ENCODE results near the gene RUBCN.

RUBCN gene

DNA sequence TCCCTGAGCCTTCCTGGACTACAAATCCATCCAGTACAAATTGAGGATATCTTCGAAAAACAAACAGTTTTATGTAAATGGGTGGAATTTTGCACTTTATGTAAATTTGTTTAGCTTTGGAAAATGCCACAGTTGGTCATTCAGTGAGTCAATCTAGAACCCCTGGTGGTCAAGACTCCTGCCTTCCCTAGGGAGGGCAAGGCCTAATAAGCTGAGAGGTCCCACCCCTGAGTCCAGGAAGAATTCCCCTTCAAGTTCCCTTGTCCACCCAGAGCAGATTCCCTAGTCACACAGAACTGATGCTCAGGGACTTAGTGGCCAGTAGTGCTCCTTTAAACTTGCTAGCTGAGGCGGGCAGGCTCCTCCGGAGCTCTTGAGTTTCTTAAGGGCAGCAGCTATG lies 6.1 kb upstream of the RUBCN start:
- Histone ChIP-seq H2AFZ (ENCODE audit: low read depth) (no peak overlapping the region), H3K79me2 (ENCODE audit: insufficient read depth, low read depth) (no peaks in the 10 kb centered on the region), H3K27me3 (ENCODE audit: insufficient read depth, low read depth) (no peaks in the 10 kb centered on the region), H3K36me3 (ENCODE audit: insufficient read depth) (no peaks in the 10 kb centered on the region), H3K4me1 (ENCODE audit: low read depth, poor library complexity, severe bottlenecking) (peaks cover 9% of the 10 kb centered on the region), H4K20me1 (ENCODE audit: insufficient read depth) (no peaks in the 10 kb centered on the region), H3K4me3 (IDR thresholded peaks at IDR 0.05; ENCODE audit: insufficient read depth, low read depth, low read length) (no peak overlapping the region), H3K4me2 (no peak overlapping the region), H3K27ac (no peak overlapping the region), H3K9ac (no peak overlapping the region)
- TF ChIP-seq, protein P1, sequence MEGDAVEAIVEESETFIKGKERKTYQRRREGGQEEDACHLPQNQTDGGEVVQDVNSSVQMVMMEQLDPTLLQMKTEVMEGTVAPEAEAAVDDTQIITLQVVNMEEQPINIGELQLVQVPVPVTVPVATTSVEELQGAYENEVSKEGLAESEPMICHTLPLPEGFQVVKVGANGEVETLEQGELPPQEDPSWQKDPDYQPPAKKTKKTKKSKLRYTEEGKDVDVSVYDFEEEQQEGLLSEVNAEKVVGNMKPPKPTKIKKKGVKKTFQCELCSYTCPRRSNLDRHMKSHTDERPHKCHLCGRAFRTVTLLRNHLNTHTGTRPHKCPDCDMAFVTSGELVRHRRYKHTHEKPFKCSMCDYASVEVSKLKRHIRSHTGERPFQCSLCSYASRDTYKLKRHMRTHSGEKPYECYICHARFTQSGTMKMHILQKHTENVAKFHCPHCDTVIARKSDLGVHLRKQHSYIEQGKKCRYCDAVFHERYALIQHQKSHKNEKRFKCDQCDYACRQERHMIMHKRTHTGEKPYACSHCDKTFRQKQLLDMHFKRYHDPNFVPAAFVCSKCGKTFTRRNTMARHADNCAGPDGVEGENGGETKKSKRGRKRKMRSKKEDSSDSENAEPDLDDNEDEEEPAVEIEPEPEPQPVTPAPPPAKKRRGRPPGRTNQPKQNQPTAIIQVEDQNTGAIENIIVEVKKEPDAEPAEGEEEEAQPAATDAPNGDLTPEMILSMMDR (conservative IDR thresholded peaks at IDR 0.05; ENCODE audit: low read depth, low read length) = no peak

DNA sequence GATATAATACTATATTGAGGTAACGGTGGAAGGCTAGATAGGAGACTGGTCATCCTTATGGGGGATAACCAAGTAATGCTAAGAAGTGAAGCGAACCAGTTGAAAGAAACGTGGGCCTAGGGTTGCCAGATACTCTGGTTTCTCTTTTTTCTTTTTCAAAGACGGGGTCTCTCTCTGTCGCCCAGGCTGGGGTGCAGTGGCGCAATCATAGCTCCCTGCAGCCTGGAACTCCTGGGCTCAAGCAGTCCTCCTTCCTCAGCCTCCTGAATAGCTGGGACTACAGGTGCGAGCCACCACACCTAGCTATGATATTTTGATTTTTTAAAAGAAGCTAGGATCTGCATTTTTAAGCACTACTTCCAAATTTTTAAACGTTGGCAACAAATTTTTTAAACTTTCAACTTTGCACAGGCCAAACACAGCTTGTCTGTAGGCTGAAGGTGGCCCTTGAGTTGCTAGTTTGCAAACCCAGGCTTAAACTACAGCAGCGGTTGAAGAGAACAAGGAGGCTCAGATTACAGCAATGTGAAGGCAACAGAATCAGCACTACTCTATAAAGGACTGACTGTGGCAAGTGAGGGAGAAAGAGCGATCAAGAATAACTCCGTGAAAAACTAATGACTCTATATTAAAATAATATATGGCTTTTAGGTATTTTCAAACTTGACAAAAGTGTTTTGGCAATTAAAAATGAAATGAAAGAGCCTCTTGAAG lies 1.2 kb upstream of the RUBCN start:
- peaks cover 39% of the 10 kb centered on the region for H3K4me1 ChIP-seq (ENCODE audit: low read depth, poor library complexity, severe bottlenecking)
- H3K27ac ChIP-seq = no peak overlapping the region; the same call in 1 of the 2 replicates
- TF ChIP-seq, protein P1 (conservative IDR thresholded peaks at IDR 0.05; ENCODE audit: low read depth, low read length) = no peak
- H2AFZ ChIP-seq (ENCODE audit: low read depth) = peak overlapping the region; percentile 86; the same call in 1 of the 2 replicates
- H3K4me2 ChIP-seq = peak overlapping the region; percentile 72
- peaks cover 10% of the 10 kb centered on the region for H3K79me2 ChIP-seq (ENCODE audit: insufficient read depth, low read depth)
- H3K9ac ChIP-seq = no peak overlapping the region; the same call in 1 of the 2 replicates
- no peaks in the 10 kb centered on the region for H3K27me3 ChIP-seq (ENCODE audit: insufficient read depth, low read depth)
- H3K4me3 ChIP-seq (IDR thresholded peaks at IDR 0.05; ENCODE audit: insufficient read depth, low read depth, low read length) = no peak overlapping the region
- no peaks in the 10 kb centered on the region for H4K20me1 ChIP-seq (ENCODE audit: insufficient read depth)
- H3K36me3 ChIP-seq (ENCODE audit: insufficient read depth) = no peaks in the 10 kb centered on the region

DNA sequence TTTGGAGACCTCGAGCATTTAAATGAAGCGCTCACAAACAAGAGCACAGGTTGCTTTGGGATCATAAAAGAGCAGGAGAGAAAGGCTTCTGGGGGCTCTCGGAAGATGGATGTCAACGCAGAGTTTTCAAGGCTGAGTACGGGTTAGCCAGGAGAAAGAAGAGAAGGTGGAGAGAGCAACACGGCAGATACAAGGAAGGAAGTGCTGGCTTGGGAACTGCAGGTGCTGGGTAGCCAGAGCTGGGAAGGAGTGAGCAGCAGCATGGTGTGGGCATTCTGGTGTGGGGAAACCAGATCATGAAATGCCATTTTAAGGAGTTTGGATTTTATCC lies 580 bp upstream of the RUBCN start:
- Histone ChIP-seq H3K36me3 (ENCODE audit: insufficient read depth) (no peaks in the 10 kb centered on the region), H2AFZ (ENCODE audit: low read depth) (peak overlapping the region; percentile 86), H3K4me2 (peak overlapping the region; percentile 72), H3K9ac (peak overlapping the region; percentile 40; the same call in 1 of the 2 replicates), H3K4me1 (ENCODE audit: low read depth, poor library complexity, severe bottlenecking) (peaks cover 45% of the 10 kb centered on the region), H4K20me1 (ENCODE audit: insufficient read depth) (no peaks in the 10 kb centered on the region), H3K27me3 (ENCODE audit: insufficient read depth, low read depth) (no peaks in the 10 kb centered on the region), H3K4me3 (IDR thresholded peaks at IDR 0.05; ENCODE audit: insufficient read depth, low read depth, low read length) (peak overlapping the region; percentile 93), H3K27ac (peak overlapping the region; percentile 18; the same call in 1 of the 2 replicates), H3K79me2 (ENCODE audit: insufficient read depth, low read depth) (peaks cover 16% of the 10 kb centered on the region)
- TF ChIP-seq, protein P1 (conservative IDR thresholded peaks at IDR 0.05; ENCODE audit: low read depth, low read length) = no peak

DNA sequence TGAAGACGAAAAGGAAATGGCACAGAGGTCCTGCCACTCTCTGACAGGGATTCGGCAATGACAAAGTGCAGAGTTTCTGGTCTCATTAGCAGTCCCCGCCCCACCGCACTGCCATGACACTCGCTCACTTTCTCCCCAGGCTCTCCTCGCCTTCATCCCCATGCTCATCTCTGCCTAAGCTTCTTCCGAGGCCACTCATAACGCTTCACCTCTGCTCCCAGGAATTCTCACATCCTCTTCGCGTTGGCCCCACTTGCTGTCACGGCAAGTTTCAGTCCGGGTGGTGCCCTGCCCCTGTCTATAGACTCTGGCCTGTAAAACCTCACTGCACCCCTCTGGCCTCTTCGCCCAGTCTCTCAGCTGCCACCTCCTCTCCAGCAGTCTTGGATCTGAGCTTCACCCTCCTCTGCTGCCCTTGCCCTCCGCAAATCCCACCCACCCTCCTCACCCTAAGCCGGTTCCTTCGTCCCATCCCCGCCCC lies 654 bp downstream of the RUBCN start:
- Histone ChIP-seq H3K27ac (peak overlapping the region; percentile 65), H3K36me3 (ENCODE audit: insufficient read depth) (no peaks in the 10 kb centered on the region), H2AFZ (ENCODE audit: low read depth) (peak overlapping the region; percentile 63; the same call in 1 of the 2 replicates), H3K4me2 (peak overlapping the region; percentile 96), H3K27me3 (ENCODE audit: insufficient read depth, low read depth) (no peaks in the 10 kb centered on the region), H3K4me1 (ENCODE audit: low read depth, poor library complexity, severe bottlenecking) (peaks cover 51% of the 10 kb centered on the region), H3K4me3 (IDR thresholded peaks at IDR 0.05; ENCODE audit: insufficient read depth, low read depth, low read length) (peak overlapping the region; percentile 36), H3K79me2 (ENCODE audit: insufficient read depth, low read depth) (peaks cover 19% of the 10 kb centered on the region), H4K20me1 (ENCODE audit: insufficient read depth) (no peaks in the 10 kb centered on the region), H3K9ac (peak overlapping the region; percentile 40)
- TF ChIP-seq, protein P1 (conservative IDR thresholded peaks at IDR 0.05; ENCODE audit: low read depth, low read length) = no peak

Data from KMS-11 (cell line).